HEK293 (cell line): Measurements from ENCODE around the gene NRIP1.

Experiments used
- CTCF ChIA-PET: fragments of 350-600 bp; formaldehyde crosslinking; extraction: SDS; loops from one replicate; lab custom pipeline; 2021; ENCODE audit warnings: antibody characterized with exemption; lab: Yijun Ruan, JAX
- POLR2A ChIA-PET: fragments of 300-600 bp; formaldehyde crosslinking; extraction: SDS; loops from one replicate; lab custom pipeline; 2020; ENCODE audit warnings: antibody characterized with exemption, inconsistent platforms; lab: Yijun Ruan, JAX
- H3K27ac ChIP-seq: fragments of 200-500 bp; sonication (Bioruptor generic); 2 replicates; pipeline ENCODE4 v1.5.1; 2014; ENCODE audit warnings: low read depth, low read length, control low read depth, inconsistent platforms; ENCODE audit errors: extremely low read depth
- H3K36me3 ChIP-seq, 2 experiments: fragments of 200-500 bp in 1 of 2; sonication (Bioruptor generic) in 1 of 2; 1 replicate in 1 of 2; 2 replicates in 1 of 2; pipeline ENCODE4 v1.5.1; 2014 to 2017; ENCODE audit warnings: inconsistent platforms in 2 of 2, low read length in 2 of 2; ENCODE audit not compliant: control insufficient read depth in 2 of 2, insufficient read depth in 1 of 2
- H3K4me1 ChIP-seq: fragments of 200-500 bp; sonication (Bioruptor generic); 2 replicates; pipeline ENCODE4 v1.5.1; 2014; ENCODE audit warnings: mild to moderate bottlenecking, low read length, inconsistent platforms; ENCODE audit not compliant: control insufficient read depth, insufficient read depth
- H3K4me3 ChIP-seq: 2 replicates; pipeline ENCODE4 v1.5.1; 2011; ENCODE audit warnings: low read depth, mild to moderate bottlenecking, control low read depth, low read length, moderate library complexity
- H3K9me3 ChIP-seq: fragments of 200-500 bp; sonication (Bioruptor generic); 2 replicates; pipeline ENCODE4 v1.5.1; 2014; ENCODE audit warnings: low read depth, low read length, inconsistent platforms; ENCODE audit not compliant: control insufficient read depth, insufficient read depth
- AEBP2 ChIP-seq: fragments of 450-650 bp; formaldehyde crosslinking; IDR thresholded peaks from 2 replicates; pipeline ENCODE4 v1.5.1; 2016; ENCODE audit warnings: missing biosample characterization, missing genetic modification characterization, borderline replicate concordance
- BCL11B ChIP-seq: fragments of 450-650 bp; formaldehyde crosslinking; IDR thresholded peaks from 2 replicates; pipeline ENCODE4 v1.5.1; 2016; ENCODE audit warnings: low read depth, missing biosample characterization, missing genetic modification characterization
- ELK4 ChIP-seq: IDR thresholded peaks from 2 replicates; pipeline ENCODE4 v1.6.1; 2011; ENCODE audit warnings: mild to moderate bottlenecking, low read depth, low read length, borderline replicate concordance
- GFI1B ChIP-seq: fragments of 450-650 bp; formaldehyde crosslinking; IDR thresholded peaks from 2 replicates; pipeline ENCODE4 v1.5.1; 2016; ENCODE audit warnings: missing biosample characterization, missing genetic modification characterization
- KLF8 ChIP-seq: fragments of 450-650 bp; formaldehyde crosslinking; IDR thresholded peaks from 2 replicates; pipeline ENCODE4 v1.5.1; 2016; ENCODE audit warnings: missing biosample characterization, missing genetic modification characterization
- MYNN ChIP-seq: fragments of 450-650 bp; formaldehyde crosslinking; IDR thresholded peaks from 2 replicates; pipeline ENCODE4 v1.5.1; 2016; ENCODE audit warnings: missing biosample characterization, missing genetic modification characterization, borderline replicate concordance
- MZF1 ChIP-seq: fragments of 450-650 bp; formaldehyde crosslinking; IDR thresholded peaks from 2 replicates; pipeline ENCODE4 v1.5.1; 2017; ENCODE audit warnings: missing biosample characterization, missing genetic modification characterization, borderline replicate concordance
- OVOL3 ChIP-seq: fragments of 450-650 bp; formaldehyde crosslinking; IDR thresholded peaks from 2 replicates; pipeline ENCODE4 v1.5.1; 2016; ENCODE audit warnings: missing biosample characterization, missing genetic modification characterization
- SP2 ChIP-seq: fragments of 450-650 bp; formaldehyde crosslinking; IDR thresholded peaks from 2 replicates; pipeline ENCODE4 v1.5.1; 2016; ENCODE audit warnings: missing biosample characterization, missing genetic modification characterization
- ZBTB6 ChIP-seq: fragments of 450-650 bp; formaldehyde crosslinking; IDR thresholded peaks from 2 replicates; pipeline ENCODE4 v1.5.1; 2017; ENCODE audit warnings: missing biosample characterization, missing genetic modification characterization
- ZEB2 ChIP-seq: fragments of 450-650 bp; formaldehyde crosslinking; IDR thresholded peaks from 2 replicates; pipeline ENCODE4 v1.5.1; 2016; ENCODE audit warnings: missing biosample characterization, missing genetic modification characterization
- ZFHX2 ChIP-seq: fragments of 450-650 bp; formaldehyde crosslinking; conservative IDR thresholded peaks from 2 replicates; pipeline ENCODE4 v1.5.1; 2016; ENCODE audit warnings: missing biosample characterization, missing genetic modification characterization
- ZNF19 ChIP-seq: fragments of 450-650 bp; formaldehyde crosslinking; IDR thresholded peaks from 2 replicates; pipeline ENCODE4; 2016; ENCODE audit warnings: missing biosample characterization, missing genetic modification characterization, low read depth
- ZNF223 ChIP-seq: fragments of 450-650 bp; formaldehyde crosslinking; IDR thresholded peaks from 2 replicates; pipeline ENCODE4 v1.5.1; 2016; ENCODE audit warnings: missing biosample characterization, missing genetic modification characterization
- ZNF23 ChIP-seq: fragments of 450-650 bp; formaldehyde crosslinking; IDR thresholded peaks from 2 replicates; pipeline ENCODE4 v1.5.1; 2016; ENCODE audit warnings: missing biosample characterization, missing genetic modification characterization, borderline replicate concordance
- ZNF248 ChIP-seq: fragments of 450-650 bp; formaldehyde crosslinking; IDR thresholded peaks from 2 replicates; pipeline ENCODE4 v1.5.1; 2017; ENCODE audit warnings: missing biosample characterization, missing genetic modification characterization
- ZNF280C ChIP-seq: fragments of 450-650 bp; formaldehyde crosslinking; IDR thresholded peaks from 2 replicates; pipeline ENCODE4 v1.5.1; 2016; ENCODE audit warnings: missing biosample characterization, missing genetic modification characterization
- ZNF350 ChIP-seq: fragments of 450-650 bp; formaldehyde crosslinking; IDR thresholded peaks from 2 replicates; pipeline ENCODE4 v1.5.0; 2017; ENCODE audit warnings: missing biosample characterization, mild to moderate bottlenecking, missing genetic modification characterization
- ZNF514 ChIP-seq: fragments of 450-650 bp; formaldehyde crosslinking; IDR thresholded peaks from 2 replicates; pipeline ENCODE4 v1.5.1; 2016; ENCODE audit warnings: missing biosample characterization, missing genetic modification characterization
- ZNF571 ChIP-seq: fragments of 450-650 bp; formaldehyde crosslinking; IDR thresholded peaks from 2 replicates; pipeline ENCODE4 v1.5.0; 2017; ENCODE audit warnings: missing biosample characterization, missing genetic modification characterization
- ZNF621 ChIP-seq: fragments of 450-650 bp; formaldehyde crosslinking; IDR thresholded peaks from 2 replicates; pipeline ENCODE4 v1.5.1; 2017; ENCODE audit warnings: missing biosample characterization, missing genetic modification characterization
- ZNF639 ChIP-seq: fragments of 450-650 bp; formaldehyde crosslinking; IDR thresholded peaks from 2 replicates; pipeline ENCODE4 v1.5.1; 2016; ENCODE audit warnings: missing biosample characterization, missing genetic modification characterization
- ZNF692 ChIP-seq: fragments of 450-650 bp; formaldehyde crosslinking; IDR thresholded peaks from 2 replicates; pipeline ENCODE4 v1.5.1; 2016; ENCODE audit warnings: missing biosample characterization, missing genetic modification characterization
- ZNF747 ChIP-seq: fragments of 450-650 bp; formaldehyde crosslinking; IDR thresholded peaks from 2 replicates; pipeline ENCODE4 v1.5.1; 2016; ENCODE audit warnings: missing biosample characterization, missing genetic modification characterization
- ZNF76 ChIP-seq: fragments of 450-650 bp; formaldehyde crosslinking; IDR thresholded peaks from 2 replicates; pipeline ENCODE4; 2016; ENCODE audit warnings: low read depth, missing biosample characterization, missing genetic modification characterization, borderline replicate concordance
- ZNF768 ChIP-seq: fragments of 450-650 bp; formaldehyde crosslinking; IDR thresholded peaks from 2 replicates; pipeline ENCODE4 v1.5.1; 2018; ENCODE audit warnings: missing biosample characterization, mild to moderate bottlenecking, missing genetic modification characterization
- ZSCAN16 ChIP-seq: fragments of 450-650 bp; formaldehyde crosslinking; IDR thresholded peaks from 2 replicates; pipeline ENCODE4 v1.5.1; 2016; ENCODE audit warnings: missing biosample characterization, missing genetic modification characterization
- ZXDB ChIP-seq: fragments of 450-650 bp; formaldehyde crosslinking; IDR thresholded peaks from 2 replicates; pipeline ENCODE4 v1.5.1; 2016; ENCODE audit warnings: missing biosample characterization, missing genetic modification characterization

NRIP1 gene

GRCh38 chr21:15078180-15078579, 13.4 kb upstream of the NRIP1 start:
- H3K9me3 ChIP-seq: no peaks in the 10 kb centered on the region
- TF ChIP-seq ZNF23 (no peak), MYNN (tag by site-specific recombination) (no peak), ZNF621 (tag by site-specific recombination) (no peak), ZNF248 (tag by site-specific recombination) (no peak), ZSCAN16 (tag by site-specific recombination) (no peak), ZXDB (tag by site-specific recombination) (no peak), KLF8 (no peak), GFI1B (tag by site-specific recombination) (no peak), ZNF280C (tag by site-specific recombination) (no peak), ZBTB6 (tag by site-specific recombination) (no peak), OVOL3 (tag by site-specific recombination) (no peak), ZNF76 (tag by site-specific recombination) (no peak), AEBP2 (tag by site-specific recombination) (no peak), ZNF768 (no peak), ZEB2 (tag by site-specific recombination) (no peak), MZF1 (no peak), ELK4 (no peak), SP2 (tag by site-specific recombination) (no peak), ZNF747 (tag by site-specific recombination) (no peak)
- H3K4me3 ChIP-seq: no peak overlapping the region
- ChIA-PET POLR2A (interaction anchor here (1.2 kb wide), 1 partner anchor 13 kb away, joined by 3 read pairs; the partner anchor contains the start of gene NRIP1), CTCF (no interaction called here)
- peaks cover 8% of the 10 kb centered on the region for H3K4me1 ChIP-seq
- H3K27ac ChIP-seq: no peak overlapping the region
- H3K36me3 ChIP-seq: no peaks in the 10 kb centered on the region

GRCh38 chr21:15077529-15078145, 12.8 kb upstream of the NRIP1 start:
- Histone ChIP-seq H3K9me3 (no peaks in the 10 kb centered on the region), H3K36me3 (no peaks in the 10 kb centered on the region), H3K4me1 (peaks cover 8% of the 10 kb centered on the region), H3K27ac (no peak overlapping the region), H3K4me3 (no peak overlapping the region)
- ChIA-PET CTCF (no interaction called here), POLR2A (interaction anchor here (1.2 kb wide), 1 partner anchor 13 kb away, joined by 3 read pairs; the partner anchor contains the start of gene NRIP1)
- TF ChIP-seq ZNF692 (tag by site-specific recombination) (no peak), ZNF514 (tag by site-specific recombination) (no peak), ZNF19 (tag by site-specific recombination) (no peak), BCL11B (no peak), ZFHX2 (tag by site-specific recombination) (no peak), ZNF223 (tag by site-specific recombination) (no peak), ZNF350 (tag by site-specific recombination) (no peak), ZNF639 (tag by site-specific recombination) (no peak), ZNF571 (no peak)
